ENCODE results near the gene TMEM128. TPM values are rescaled to one million over a fixed set of nuclear protein-coding genes. Genes with fewer than 3 reads are reported as not detected.

Gene TMEM128
- total and polyA plus RNA-seq, 2 of the 13 experiments (the other 11 are each of a cell fraction or from before 2014, with no cell fraction given), result 19.4 to 27.9 TPM

DNA sequence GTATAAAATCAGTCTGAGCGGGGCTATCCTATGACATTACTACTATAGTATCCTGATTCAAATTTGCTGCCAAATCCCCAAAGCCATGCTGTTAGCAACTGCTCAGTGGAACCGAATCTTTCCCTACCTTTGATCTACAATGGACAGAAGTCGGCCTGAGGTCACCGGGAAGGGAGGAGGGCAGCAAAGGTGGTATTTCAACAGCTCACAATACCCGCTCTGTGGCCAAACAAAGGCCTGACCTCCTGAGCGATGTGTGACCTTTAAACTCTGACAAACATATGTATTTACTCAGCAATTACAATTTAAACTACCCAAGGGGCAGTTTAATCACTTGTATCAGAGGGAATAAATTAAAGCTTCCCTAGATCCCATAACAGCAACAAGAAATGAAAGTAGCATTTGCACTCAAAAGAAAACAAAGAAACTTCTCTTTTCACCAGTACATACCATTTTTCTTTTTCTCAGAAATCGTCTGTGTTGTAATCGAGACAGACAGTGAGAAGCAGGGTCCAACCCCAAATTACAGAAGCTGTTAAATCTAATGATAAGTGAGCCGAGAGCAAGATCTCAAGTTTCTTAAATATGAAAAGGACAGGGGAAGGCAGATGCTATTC is 11.6 kb upstream of the TMEM128 start (continued):
- TF ChIP-seq KAT2B (IDR thresholded peaks at IDR 0.05; ENCODE audit: borderline replicate concordance, low read depth, low read length) (no peak), NFE2L2 (IDR thresholded peaks at IDR 0.05; ENCODE audit: low read length) (no peak), ARNTL (CRISPR knock-in tag; IDR thresholded peaks at IDR 0.05) (no peak; the same call in 1 of the 2 replicates), CENPT (CRISPR knock-in tag; IDR thresholded peaks at IDR 0.05; ENCODE audit: low read depth) (no peak), PAX8 (CRISPR knock-in tag; IDR thresholded peaks at IDR 0.05; ENCODE audit: borderline replicate concordance) (no peak), SMAD3 (CRISPR knock-in tag; IDR thresholded peaks at IDR 0.05) (0 out of 2 replicates have a peak, but pooled peaks have one; percentile 44), AHR (CRISPR knock-in tag; IDR thresholded peaks at IDR 0.05) (no peak), RAD21 (CRISPR knock-in tag; IDR thresholded peaks at IDR 0.05) (no peak), PCBP2 (optimal IDR thresholded peaks at IDR 0.05; ENCODE audit: low read depth, low read length, poor library complexity, severe bottlenecking) (no peak), SMAD9 (CRISPR knock-in tag; IDR thresholded peaks at IDR 0.05) (no peak)
- TF ChIP-seq, protein P1, sequence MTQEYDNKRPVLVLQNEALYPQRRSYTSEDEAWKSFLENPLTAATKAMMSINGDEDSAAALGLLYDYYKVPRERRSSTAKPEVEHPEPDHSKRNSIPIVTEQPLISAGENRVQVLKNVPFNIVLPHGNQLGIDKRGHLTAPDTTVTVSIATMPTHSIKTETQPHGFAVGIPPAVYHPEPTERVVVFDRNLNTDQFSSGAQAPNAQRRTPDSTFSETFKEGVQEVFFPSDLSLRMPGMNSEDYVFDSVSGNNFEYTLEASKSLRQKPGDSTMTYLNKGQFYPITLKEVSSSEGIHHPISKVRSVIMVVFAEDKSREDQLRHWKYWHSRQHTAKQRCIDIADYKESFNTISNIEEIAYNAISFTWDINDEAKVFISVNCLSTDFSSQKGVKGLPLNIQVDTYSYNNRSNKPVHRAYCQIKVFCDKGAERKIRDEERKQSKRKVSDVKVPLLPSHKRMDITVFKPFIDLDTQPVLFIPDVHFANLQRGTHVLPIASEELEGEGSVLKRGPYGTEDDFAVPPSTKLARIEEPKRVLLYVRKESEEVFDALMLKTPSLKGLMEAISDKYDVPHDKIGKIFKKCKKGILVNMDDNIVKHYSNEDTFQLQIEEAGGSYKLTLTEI (CRISPR knock-in tag; conservative IDR thresholded peaks at IDR 0.05), result no peak
- TF ChIP-seq, protein P2, sequence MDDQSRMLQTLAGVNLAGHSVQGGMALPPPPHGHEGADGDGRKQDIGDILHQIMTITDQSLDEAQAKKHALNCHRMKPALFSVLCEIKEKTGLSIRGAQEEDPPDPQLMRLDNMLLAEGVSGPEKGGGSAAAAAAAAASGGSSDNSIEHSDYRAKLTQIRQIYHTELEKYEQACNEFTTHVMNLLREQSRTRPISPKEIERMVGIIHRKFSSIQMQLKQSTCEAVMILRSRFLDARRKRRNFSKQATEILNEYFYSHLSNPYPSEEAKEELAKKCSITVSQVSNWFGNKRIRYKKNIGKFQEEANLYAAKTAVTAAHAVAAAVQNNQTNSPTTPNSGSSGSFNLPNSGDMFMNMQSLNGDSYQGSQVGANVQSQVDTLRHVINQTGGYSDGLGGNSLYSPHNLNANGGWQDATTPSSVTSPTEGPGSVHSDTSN (CRISPR knock-in tag; IDR thresholded peaks at IDR 0.05; ENCODE audit: borderline replicate concordance), result no peak
- TF ChIP-seq, protein P3, sequence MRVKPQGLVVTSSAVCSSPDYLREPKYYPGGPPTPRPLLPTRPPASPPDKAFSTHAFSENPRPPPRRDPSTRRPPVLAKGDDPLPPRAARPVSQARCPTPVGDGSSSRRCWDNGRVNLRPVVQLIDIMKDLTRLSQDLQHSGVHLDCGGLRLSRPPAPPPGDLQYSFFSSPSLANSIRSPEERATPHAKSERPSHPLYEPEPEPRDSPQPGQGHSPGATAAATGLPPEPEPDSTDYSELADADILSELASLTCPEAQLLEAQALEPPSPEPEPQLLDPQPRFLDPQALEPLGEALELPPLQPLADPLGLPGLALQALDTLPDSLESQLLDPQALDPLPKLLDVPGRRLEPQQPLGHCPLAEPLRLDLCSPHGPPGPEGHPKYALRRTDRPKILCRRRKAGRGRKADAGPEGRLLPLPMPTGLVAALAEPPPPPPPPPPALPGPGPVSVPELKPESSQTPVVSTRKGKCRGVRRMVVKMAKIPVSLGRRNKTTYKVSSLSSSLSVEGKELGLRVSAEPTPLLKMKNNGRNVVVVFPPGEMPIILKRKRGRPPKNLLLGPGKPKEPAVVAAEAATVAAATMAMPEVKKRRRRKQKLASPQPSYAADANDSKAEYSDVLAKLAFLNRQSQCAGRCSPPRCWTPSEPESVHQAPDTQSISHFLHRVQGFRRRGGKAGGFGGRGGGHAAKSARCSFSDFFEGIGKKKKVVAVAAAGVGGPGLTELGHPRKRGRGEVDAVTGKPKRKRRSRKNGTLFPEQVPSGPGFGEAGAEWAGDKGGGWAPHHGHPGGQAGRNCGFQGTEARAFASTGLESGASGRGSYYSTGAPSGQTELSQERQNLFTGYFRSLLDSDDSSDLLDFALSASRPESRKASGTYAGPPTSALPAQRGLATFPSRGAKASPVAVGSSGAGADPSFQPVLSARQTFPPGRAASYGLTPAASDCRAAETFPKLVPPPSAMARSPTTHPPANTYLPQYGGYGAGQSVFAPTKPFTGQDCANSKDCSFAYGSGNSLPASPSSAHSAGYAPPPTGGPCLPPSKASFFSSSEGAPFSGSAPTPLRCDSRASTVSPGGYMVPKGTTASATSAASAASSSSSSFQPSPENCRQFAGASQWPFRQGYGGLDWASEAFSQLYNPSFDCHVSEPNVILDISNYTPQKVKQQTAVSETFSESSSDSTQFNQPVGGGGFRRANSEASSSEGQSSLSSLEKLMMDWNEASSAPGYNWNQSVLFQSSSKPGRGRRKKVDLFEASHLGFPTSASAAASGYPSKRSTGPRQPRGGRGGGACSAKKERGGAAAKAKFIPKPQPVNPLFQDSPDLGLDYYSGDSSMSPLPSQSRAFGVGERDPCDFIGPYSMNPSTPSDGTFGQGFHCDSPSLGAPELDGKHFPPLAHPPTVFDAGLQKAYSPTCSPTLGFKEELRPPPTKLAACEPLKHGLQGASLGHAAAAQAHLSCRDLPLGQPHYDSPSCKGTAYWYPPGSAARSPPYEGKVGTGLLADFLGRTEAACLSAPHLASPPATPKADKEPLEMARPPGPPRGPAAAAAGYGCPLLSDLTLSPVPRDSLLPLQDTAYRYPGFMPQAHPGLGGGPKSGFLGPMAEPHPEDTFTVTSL (CRISPR knock-in tag; IDR thresholded peaks at IDR 0.05; ENCODE audit: borderline replicate concordance), result peak; percentile 94
- TF ChIP-seq, protein P4, sequence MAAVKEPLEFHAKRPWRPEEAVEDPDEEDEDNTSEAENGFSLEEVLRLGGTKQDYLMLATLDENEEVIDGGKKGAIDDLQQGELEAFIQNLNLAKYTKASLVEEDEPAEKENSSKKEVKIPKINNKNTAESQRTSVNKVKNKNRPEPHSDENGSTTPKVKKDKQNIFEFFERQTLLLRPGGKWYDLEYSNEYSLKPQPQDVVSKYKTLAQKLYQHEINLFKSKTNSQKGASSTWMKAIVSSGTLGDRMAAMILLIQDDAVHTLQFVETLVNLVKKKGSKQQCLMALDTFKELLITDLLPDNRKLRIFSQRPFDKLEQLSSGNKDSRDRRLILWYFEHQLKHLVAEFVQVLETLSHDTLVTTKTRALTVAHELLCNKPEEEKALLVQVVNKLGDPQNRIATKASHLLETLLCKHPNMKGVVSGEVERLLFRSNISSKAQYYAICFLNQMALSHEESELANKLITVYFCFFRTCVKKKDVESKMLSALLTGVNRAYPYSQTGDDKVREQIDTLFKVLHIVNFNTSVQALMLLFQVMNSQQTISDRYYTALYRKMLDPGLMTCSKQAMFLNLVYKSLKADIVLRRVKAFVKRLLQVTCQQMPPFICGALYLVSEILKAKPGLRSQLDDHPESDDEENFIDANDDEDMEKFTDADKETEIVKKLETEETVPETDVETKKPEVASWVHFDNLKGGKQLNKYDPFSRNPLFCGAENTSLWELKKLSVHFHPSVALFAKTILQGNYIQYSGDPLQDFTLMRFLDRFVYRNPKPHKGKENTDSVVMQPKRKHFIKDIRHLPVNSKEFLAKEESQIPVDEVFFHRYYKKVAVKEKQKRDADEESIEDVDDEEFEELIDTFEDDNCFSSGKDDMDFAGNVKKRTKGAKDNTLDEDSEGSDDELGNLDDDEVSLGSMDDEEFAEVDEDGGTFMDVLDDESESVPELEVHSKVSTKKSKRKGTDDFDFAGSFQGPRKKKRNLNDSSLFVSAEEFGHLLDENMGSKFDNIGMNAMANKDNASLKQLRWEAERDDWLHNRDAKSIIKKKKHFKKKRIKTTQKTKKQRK (IDR thresholded peaks at IDR 0.05; ENCODE audit: low read length), result no peak
- TF ChIP-seq, protein P5, sequence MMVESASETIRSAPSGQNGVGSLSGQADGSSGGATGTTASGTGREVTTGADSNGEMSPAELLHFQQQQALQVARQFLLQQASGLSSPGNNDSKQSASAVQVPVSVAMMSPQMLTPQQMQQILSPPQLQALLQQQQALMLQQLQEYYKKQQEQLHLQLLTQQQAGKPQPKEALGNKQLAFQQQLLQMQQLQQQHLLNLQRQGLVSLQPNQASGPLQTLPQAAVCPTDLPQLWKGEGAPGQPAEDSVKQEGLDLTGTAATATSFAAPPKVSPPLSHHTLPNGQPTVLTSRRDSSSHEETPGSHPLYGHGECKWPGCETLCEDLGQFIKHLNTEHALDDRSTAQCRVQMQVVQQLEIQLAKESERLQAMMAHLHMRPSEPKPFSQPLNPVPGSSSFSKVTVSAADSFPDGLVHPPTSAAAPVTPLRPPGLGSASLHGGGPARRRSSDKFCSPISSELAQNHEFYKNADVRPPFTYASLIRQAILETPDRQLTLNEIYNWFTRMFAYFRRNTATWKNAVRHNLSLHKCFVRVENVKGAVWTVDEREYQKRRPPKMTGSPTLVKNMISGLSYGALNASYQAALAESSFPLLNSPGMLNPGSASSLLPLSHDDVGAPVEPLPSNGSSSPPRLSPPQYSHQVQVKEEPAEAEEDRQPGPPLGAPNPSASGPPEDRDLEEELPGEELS (CRISPR knock-in tag; IDR thresholded peaks at IDR 0.05), result peak; percentile 91

Data from HepG2 (cell line).